Endodermal cell (in vitro differentiated cells): ENCODE measurements around the gene PRUNE1. TPM values are rescaled to one million over a fixed set of nuclear protein-coding genes. Genes with fewer than 3 reads are reported as not detected.

Source experiments
- DNase-seq: peaks from one replicate; pipeline ENCODE4 v3.0.0-alpha.2; 2017
- H3K27ac ChIP-seq: 2 replicates; pipeline ENCODE4 v1.5.1; 2013; ENCODE audit warnings: mild to moderate bottlenecking, low read depth, low read length, moderate library complexity
- H3K27me3 ChIP-seq: 2 replicates; pipeline ENCODE4 v1.6.1; 2013; ENCODE audit warnings: mild to moderate bottlenecking, low read length, moderate library complexity; ENCODE audit not compliant: insufficient read depth, control insufficient read depth, poor library complexity, severe bottlenecking
- H3K36me3 ChIP-seq: 2 replicates; pipeline ENCODE4 v1.7.0; 2013; ENCODE audit warnings: mild to moderate bottlenecking, low read length, moderate library complexity; ENCODE audit not compliant: control insufficient read depth, insufficient read depth
- H3K4me1 ChIP-seq: one replicate; pipeline ENCODE4 v1.7.0; 2013; ENCODE audit warnings: low read length; ENCODE audit not compliant: control insufficient read depth, insufficient read depth
- H3K4me3 ChIP-seq: 2 replicates; pipeline ENCODE4 v1.5.1; 2013; ENCODE audit warnings: mild to moderate bottlenecking, low read length, moderate library complexity
- H3K9ac ChIP-seq: 2 replicates; pipeline ENCODE4 v1.6.1; 2013; ENCODE audit warnings: mild to moderate bottlenecking, low read length, moderate library complexity; ENCODE audit not compliant: poor library complexity, severe bottlenecking; ENCODE audit errors: extremely low read depth
- H3K9me3 ChIP-seq: 2 replicates; pipeline ENCODE4 v1.6.1; 2013; ENCODE audit warnings: mild to moderate bottlenecking, low read length, moderate library complexity; ENCODE audit not compliant: control insufficient read depth
- H3K27ac Mint-ChIP-seq: 2 replicates; pipeline ENCODE4 v1.8.0; 2020; ENCODE audit warnings: mixed read lengths
- H3K27me3 Mint-ChIP-seq: 2 replicates; pipeline ENCODE4 v1.8.0; 2021; ENCODE audit warnings: mild to moderate bottlenecking, mixed read lengths; ENCODE audit not compliant: insufficient read depth
- H3K36me3 Mint-ChIP-seq: 2 replicates; pipeline ENCODE4 v1.8.0; 2020; ENCODE audit warnings: low read depth, mixed read lengths
- H3K4me1 Mint-ChIP-seq: 2 replicates; pipeline ENCODE4 v1.8.0; 2020; ENCODE audit warnings: mixed read lengths
- H3K4me3 Mint-ChIP-seq: 2 replicates; pipeline ENCODE4 v1.8.0; 2020; ENCODE audit warnings: mild to moderate bottlenecking, moderate library complexity, mixed read lengths
- H3K9me3 Mint-ChIP-seq: 2 replicates; pipeline ENCODE4 v1.8.0; 2020; ENCODE audit warnings: mild to moderate bottlenecking, mixed read lengths
- whole genome bisulfite sequencing, 2 experiments: methylation state at CpG; one replicate each; pipeline versions ENCODE4 v1.1.5 to v1.1.7; 2013; ENCODE audit warnings: missing lambda C conversion rate in 2 of 2, mixed read lengths in 1 of 2; ENCODE audit not compliant: insufficient coverage in 1 of 2, insufficient read length in 1 of 2; 5-methylcytosine and 5-hydroxymethylcytosine counted together
- total RNA-seq, 2 donors: library from RNA; stranded (reverse); fragmentation: NEBNext Ultra II Directional in 1 of 2; extraction: Animal tissue kit (Norgen Biotek cat#: 25700) in 1 of 2; gene quantifications; 2 replicates in 1 of 2; 3 replicates in 1 of 2; pipeline ENCODE4 v1.2.1, GENCODE V29; 2021
- TF ChIP-seq, protein P1 (sequence below): fragments of 200-600 bp; sonication (generic); conservative IDR thresholded peaks from 2 replicates; pipeline ENCODE4 v1.5.0; 2021; ENCODE audit warnings: antibody characterized with exemption, mild to moderate bottlenecking

The PRUNE1 gene
- total RNA-seq, 2 donors from 2014 or later = 23.8 to 29.3 TPM

- peaks cover 24% of the 10 kb centered on the region for H3K4me1 Mint-ChIP-seq
- no peak overlapping the region for H3K27ac Mint-ChIP-seq
- H3K36me3 Mint-ChIP-seq = no peaks in the 10 kb centered on the region
- Histone ChIP-seq H3K4me3 (no peak overlapping the region), H3K9ac (no peak overlapping the region), H3K9me3 (no peaks in the 10 kb centered on the region), H3K27me3 (no peaks in the 10 kb centered on the region), H3K4me1 (peaks cover 9% of the 10 kb centered on the region), H3K36me3 (no peaks in the 10 kb centered on the region), H3K27ac (no peak overlapping the region)
- WGBS, 2 experiments = 93 to 95% methylated on average over 2 to 4 of the region's 4 CpGs
- DNase-seq = no peak
- H3K4me3 Mint-ChIP-seq = no peak overlapping the region
- TF ChIP-seq, protein P1, sequence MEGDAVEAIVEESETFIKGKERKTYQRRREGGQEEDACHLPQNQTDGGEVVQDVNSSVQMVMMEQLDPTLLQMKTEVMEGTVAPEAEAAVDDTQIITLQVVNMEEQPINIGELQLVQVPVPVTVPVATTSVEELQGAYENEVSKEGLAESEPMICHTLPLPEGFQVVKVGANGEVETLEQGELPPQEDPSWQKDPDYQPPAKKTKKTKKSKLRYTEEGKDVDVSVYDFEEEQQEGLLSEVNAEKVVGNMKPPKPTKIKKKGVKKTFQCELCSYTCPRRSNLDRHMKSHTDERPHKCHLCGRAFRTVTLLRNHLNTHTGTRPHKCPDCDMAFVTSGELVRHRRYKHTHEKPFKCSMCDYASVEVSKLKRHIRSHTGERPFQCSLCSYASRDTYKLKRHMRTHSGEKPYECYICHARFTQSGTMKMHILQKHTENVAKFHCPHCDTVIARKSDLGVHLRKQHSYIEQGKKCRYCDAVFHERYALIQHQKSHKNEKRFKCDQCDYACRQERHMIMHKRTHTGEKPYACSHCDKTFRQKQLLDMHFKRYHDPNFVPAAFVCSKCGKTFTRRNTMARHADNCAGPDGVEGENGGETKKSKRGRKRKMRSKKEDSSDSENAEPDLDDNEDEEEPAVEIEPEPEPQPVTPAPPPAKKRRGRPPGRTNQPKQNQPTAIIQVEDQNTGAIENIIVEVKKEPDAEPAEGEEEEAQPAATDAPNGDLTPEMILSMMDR = no peak
- H3K9me3 Mint-ChIP-seq = no peaks in the 10 kb centered on the region
- no peaks in the 10 kb centered on the region for H3K27me3 Mint-ChIP-seq
These were observed 3.1 kb downstream of the PRUNE1 start for GRCh38 chr1:151011154-151011850.

DNA sequence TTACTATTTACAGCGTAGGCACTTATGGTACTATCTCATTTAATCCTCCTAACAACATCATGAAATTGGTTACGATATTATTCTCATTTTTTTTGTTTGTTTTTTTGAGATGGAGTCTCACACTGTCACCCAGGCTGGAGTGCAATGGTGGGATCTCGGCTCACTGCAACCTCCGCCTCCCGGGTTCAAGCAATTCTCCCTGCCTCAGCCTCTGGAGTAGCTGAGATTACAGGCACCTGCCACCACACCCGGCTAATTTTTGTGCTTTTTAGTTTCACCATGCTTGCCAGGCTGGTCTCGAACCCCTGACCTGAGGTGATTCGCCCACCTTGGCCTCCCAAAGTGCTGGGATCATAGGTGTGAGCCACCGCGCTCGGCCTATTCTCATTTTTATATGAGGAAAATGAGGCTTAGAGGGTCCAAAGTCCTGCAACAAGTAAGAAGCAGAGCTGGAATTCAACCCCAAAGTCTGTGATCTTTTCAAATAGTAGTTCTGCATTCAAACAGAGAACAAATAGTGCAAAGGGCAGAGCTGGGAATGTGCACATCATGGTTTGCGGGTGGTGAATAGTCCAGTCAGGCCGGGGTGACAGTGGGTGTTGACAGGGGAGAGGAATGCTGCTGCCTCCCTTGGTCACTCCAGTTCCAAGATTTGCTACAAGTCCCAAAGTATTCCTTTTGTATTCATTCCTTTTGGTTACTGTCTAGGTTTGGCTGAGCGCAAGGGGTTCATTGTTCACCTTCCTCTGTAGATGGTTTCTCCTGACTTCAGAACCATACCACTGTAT, 4.6 kb downstream of the PRUNE1 start:
- Mint-ChIP-seq H3K9me3 (no peaks in the 10 kb centered on the region), H3K27ac (no peak overlapping the region), H3K4me1 (peaks cover 9% of the 10 kb centered on the region), H3K27me3 (no peaks in the 10 kb centered on the region), H3K36me3 (no peaks in the 10 kb centered on the region), H3K4me3 (no peak overlapping the region)
- Histone ChIP-seq H3K4me3 (no peak overlapping the region), H3K9ac (no peak overlapping the region), H3K9me3 (no peaks in the 10 kb centered on the region), H3K4me1 (peaks cover 6% of the 10 kb centered on the region), H3K36me3 (no peaks in the 10 kb centered on the region), H3K27me3 (no peaks in the 10 kb centered on the region), H3K27ac (no peak overlapping the region)
- 93 to 96% methylated on average over 7 to 14 of the region's 14 CpGs for WGBS, 2 experiments
- TF ChIP-seq, protein P1 = no peak
- DNase-seq = no peak

- H3K27ac ChIP-seq = no peak overlapping the region
- H3K27me3 Mint-ChIP-seq = no peaks in the 10 kb centered on the region
- no peak overlapping the region for H3K4me3 Mint-ChIP-seq
- no peak overlapping the region for H3K9ac ChIP-seq
- no peaks in the 10 kb centered on the region for H3K27me3 ChIP-seq
- no peaks in the 10 kb centered on the region for H3K9me3 Mint-ChIP-seq
- peaks cover 7% of the 10 kb centered on the region for H3K4me1 Mint-ChIP-seq
- TF ChIP-seq, protein P1 = no peak
- H3K36me3 Mint-ChIP-seq = peaks cover 4% of the 10 kb centered on the region
- H3K27ac Mint-ChIP-seq = no peak overlapping the region
- no peak for DNase-seq
- H3K9me3 ChIP-seq = no peaks in the 10 kb centered on the region
- no peaks in the 10 kb centered on the region for H3K36me3 ChIP-seq
- no peak overlapping the region for H3K4me3 ChIP-seq
- WGBS, 2 experiments = 87 to 92% methylated on average over 2 of the region's 2 CpGs
- H3K4me1 ChIP-seq = peaks cover 6% of the 10 kb centered on the region
These were observed 5.3 kb downstream of the PRUNE1 start for GRCh38 chr1:151013518-151013917.
